MM.1S (cell line): ENCODE data around the gene NUB1.

ENCODE experiments used
- EZH2 ChIP-seq: fragments of 300-600 bp; sonication (generic); optimal IDR thresholded peaks from 2 replicates; pipeline ENCODE3; 2017; ENCODE audit warnings: low read depth, mild to moderate bottlenecking, antibody characterized with exemption, low read length, mixed read lengths
- EZH2phosphoT487 ChIP-seq: fragments of 300-600 bp; sonication (generic); IDR thresholded peaks from 2 replicates; pipeline ENCODE4 v1.6.1; 2018; ENCODE audit warnings: antibody characterized with exemption, low read length
- TF ChIP-seq, protein P1 (sequence below): fragments of 300-600 bp; sonication (generic); IDR thresholded peaks from 2 replicates; pipeline ENCODE4 v1.5.1; 2016; ENCODE audit warnings: antibody characterized with exemption, low read length, mixed read lengths

DNA sequence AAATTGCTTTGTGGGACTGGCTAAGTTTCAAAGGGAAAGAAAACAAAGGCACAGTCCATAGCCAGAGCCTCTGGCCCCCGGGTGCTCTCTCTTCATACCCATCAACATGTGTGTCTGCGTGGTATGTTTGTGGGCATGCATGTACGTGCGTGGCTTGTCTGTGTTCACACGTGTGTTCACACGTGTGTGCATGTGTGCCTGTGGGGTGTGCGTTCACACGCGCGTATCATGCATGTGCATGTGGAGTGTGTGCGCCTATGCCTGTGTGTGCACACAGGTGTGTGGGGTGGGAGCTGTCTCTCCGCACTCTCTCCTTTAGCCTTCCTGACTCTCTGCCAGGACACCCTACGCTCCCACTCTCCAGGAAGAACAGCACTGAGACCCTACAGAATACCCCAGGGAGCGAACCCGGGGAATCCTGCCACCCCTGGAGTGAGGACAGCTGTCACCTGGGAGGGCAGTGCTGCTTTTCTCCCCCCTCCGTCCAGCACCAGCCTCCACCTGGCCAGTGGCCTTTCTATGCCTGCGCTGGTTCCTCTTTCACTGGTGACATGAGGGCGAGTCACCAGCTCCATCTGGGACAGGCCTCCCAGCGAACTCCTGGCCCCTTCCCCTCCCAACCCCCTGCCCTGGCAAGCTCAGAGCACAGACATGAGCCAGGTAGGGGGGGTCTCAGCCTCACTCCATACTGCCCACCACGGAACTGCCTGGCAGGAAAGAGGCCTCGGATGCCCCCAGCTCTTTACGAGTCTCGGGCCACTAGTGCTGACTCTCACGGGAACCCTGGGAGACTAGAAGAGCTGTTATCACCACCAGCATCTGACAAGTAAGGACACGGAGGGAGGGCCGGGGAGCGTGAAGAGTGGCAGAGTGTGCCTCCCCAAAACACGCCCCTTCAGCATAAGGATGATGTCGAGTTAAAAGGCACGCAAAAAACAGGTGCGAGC is 51.7 kb downstream of the NUB1 start:
- TF ChIP-seq, protein P1, sequence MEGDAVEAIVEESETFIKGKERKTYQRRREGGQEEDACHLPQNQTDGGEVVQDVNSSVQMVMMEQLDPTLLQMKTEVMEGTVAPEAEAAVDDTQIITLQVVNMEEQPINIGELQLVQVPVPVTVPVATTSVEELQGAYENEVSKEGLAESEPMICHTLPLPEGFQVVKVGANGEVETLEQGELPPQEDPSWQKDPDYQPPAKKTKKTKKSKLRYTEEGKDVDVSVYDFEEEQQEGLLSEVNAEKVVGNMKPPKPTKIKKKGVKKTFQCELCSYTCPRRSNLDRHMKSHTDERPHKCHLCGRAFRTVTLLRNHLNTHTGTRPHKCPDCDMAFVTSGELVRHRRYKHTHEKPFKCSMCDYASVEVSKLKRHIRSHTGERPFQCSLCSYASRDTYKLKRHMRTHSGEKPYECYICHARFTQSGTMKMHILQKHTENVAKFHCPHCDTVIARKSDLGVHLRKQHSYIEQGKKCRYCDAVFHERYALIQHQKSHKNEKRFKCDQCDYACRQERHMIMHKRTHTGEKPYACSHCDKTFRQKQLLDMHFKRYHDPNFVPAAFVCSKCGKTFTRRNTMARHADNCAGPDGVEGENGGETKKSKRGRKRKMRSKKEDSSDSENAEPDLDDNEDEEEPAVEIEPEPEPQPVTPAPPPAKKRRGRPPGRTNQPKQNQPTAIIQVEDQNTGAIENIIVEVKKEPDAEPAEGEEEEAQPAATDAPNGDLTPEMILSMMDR, result no peak
- no peak for TF ChIP-seq EZH2phosphoT487
- no peak for TF ChIP-seq EZH2
